ENCODE data around the gene TOPAZ1.

- no peak for TF ChIP-seq TAF1 (IDR thresholded peaks at IDR 0.05; ENCODE audit: low read depth)
- no peak for TF ChIP-seq RAD21 (conservative IDR thresholded peaks at IDR 0.05)
- TF ChIP-seq CTCF (IDR thresholded peaks at IDR 0.05; ENCODE audit: poor library complexity, severe bottlenecking) = no peak
- TF ChIP-seq MXI1 (conservative IDR thresholded peaks at IDR 0.05; ENCODE audit: poor library complexity, severe bottlenecking) = no peak
Measured at GRCh38 chr3:44223299-44223698, 18.4 kb upstream of the TOPAZ1 start.
